Activated CD4-positive, CD25-positive, alpha-beta regulatory T cell treated with anti-CD3 and anti-CD28 coated beads, Interleukin-2, amount 50 U/mL, for 24 hours (primary cell): ENCODE results near the gene GSS.
"Not testable (repeated sequence)": the region's sequence is repeated elsewhere in the genome, so short reads cannot be mapped to it uniquely, and the experiment has no call there.

ENCODE experiments used
- ATAC-seq, 2 donors: fragments of 150-1000 bp; cut with Tn5 transposase; one replicate each; pipeline ENCODE4 v1.10.0; 2021; ENCODE audit warnings: mild to moderate bottlenecking in 1 of 2, moderate library complexity in 1 of 2

The GSS gene

DNA sequence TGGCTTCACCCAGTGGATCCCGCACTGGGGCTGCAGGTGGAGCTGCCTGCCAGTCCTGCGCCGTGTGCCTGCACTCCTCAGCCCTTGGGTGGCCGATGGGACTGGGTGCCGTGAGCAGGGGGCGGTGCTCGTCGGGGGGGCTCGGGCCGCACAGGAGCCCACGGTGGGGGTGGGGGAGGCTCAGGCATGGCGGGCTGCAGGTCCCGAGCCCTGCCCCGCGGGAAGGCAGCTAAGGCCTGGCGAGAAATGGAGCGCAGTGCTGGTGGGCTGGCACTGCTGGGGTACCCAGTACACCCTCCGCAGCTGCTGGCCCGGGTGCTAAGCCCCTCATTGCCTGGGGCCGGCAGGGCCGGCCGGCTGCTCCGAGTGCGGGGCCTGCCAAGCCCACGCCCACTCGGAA, 56.9 kb downstream of the GSS start:
- not testable (repeated sequence) for ATAC-seq

DNA sequence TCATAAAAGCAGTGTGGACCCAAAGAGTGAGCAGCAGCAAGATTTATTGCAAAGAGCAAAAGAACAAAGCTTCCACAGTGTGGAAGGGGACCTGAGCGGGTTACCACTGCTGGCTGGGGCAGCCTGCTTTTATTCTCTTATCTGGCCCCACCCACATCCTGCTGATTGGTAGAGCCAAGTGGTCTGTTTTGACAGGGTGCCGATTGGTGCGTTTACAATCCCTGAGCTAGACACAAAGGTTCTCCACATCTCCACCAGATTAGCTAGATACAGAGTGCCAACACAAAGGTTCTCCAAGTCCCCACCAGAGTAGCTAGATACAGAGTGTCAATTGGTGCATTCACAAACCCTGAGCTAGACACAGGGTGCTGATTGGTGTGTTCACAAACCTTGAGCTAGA, 57.5 kb downstream of the GSS start:
- ATAC-seq: not testable (repeated sequence)

DNA sequence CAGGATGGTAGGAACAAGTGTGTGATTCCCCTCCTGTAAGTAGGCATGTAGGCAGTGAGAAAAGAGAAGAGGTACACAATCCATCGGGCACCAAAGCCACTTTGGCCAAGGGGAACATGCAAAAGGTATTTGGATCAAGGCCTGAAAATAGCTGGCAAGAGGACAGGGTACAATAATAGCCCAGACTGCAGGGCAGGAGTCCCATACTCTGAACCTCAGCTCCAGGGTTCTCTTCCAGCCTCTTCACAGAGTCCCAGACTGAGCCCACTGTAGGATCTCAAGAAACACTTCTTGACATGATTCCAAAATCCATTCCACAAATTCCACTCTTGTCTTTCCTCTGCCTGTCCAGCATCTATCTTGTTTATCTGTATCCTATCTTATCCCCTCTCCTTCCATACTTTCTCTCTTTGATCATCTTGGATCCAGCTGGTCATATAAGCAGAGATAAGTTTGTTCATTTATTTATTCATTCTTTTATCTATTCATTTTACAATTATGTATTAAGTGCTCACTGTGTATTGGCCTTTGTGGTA, 59.5 kb downstream of the GSS start:
- no peak for ATAC-seq

DNA sequence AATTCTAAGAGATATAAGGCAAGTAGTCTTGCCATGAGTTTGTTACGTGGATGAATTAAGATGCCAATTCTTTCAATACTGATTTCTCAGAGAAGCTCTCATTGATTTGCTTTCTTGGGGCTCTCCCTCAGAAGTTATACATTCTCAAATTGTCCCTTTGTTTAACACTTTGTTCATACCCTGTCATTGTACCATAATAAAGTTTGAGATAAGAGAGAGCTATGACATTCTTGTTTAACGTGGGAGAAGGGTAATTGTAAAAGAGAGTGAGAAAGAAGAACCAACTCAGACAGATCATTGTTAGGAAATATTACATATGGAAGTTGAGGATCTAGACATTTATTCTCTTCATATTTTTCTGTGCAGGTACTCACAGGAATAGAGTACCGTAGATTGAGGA, 60.1 kb downstream of the GSS start:
- no peak for ATAC-seq

DNA sequence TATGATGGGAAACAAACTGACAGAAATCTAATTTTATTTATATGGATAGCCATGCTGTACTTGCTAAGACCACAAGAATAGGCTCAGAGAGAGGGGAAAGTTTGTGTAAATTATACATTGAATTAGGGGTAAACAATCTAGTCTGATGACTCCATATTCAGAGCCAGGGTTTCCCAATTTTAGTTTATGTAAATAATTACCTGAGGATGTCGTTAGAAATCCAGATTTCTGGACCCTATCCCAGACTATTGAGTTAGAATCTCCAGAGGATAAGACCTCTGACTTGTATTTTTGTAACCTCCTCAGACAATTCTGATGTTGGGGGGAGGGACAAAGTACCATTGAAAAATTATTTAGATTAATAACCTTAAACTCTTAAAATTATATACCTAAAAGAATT, 60.9 kb downstream of the GSS start:
- no peak for ATAC-seq

DNA sequence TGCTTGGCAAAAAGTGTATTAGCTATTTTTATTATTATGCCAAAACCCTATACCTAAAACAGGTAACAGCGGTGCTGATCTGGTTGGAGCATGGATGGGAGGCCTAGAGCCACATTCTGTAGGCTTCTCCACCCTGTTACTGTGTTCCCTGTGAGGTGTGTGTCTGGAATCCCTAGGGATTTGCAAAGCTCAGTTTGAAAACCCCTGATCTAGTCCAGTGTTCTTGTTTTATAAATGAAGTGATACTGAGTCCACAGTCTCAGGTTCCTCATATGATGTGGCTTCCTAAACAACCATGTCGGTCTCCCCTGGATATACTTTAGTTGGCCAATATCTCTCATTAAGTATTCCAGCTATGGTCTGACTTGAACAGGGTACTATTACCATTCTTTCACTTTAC, 62.9 kb downstream of the GSS start:
- no peak for ATAC-seq

DNA sequence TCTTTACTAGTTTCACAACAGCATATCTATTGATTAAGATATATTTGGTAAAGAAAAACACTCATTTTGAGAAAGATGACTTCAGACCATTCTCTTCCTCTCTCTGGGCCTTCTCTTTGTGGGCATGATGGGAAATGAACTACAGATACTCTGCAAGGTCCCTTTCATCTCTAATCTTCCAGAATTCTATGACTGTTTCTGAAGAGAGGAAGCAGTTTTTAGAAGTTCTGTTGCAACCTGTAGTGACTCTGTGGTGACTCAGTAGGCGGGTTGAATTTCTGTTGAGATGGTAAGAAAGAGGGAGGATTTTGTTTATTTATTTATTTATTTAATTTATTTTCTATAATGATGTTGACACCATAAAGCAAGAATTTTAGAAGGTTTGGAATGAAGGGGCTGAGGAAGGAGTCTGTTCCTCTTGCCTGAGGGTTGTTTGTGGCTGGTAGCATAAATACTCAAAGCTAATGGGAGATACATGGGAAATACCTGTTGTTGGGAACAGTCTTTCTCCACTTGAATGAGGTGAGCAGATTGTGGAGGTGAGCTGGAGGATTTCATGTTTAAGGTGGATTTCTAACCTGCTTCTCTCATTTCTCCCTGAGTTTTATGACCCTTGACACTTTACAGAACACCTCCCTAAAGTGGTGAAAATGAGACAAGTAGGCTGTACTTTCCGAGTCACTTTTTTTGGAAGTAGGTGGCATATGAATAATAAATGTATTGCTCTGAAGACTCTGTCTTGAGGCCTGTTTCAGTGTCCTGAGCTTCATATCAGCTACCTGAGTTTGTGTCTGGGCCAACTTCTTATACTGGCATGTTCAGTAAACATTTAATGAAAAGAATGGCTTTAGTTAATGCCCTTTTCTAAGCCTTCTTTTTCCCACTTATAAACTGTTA, 64.2 kb downstream of the GSS start:
- ATAC-seq: peak; percentile 97 to 98

DNA sequence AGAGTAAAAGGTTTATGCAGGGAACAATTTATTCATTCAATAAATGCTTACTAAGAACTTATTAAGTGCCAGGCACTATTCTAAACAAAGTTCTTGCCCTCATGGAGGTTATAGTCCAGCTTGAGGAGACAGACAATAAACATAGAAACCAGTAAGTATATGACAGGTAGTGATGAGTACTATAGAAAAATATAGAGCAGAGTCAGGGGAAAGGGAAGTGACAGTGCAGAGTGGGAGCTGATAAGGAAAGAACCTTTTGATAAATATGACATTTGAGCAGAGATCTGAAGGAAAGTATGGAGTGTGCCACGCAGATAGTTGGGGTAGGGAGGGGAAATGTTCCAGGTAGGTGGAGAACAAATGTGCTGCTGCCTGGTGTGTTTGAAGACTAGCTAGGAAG, 67.1 kb downstream of the GSS start:
- no peak for ATAC-seq

DNA sequence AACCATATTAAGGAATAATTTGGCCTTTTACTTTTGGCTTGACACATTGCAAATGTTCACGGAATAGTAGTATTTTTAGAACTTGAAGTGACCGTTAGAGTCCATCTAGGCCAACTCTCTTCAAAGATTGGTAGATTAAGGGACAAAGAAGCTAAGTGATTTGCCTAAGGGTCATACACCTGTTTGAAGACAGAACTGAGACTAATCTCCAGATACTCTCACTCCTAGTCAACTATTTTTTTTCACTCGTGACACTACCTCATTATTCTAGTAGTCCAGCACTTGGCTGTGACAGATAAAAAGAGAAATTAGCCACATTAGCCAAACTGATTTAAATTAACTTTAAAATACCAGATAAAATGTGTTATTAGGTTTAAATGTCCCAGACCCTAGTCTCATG, 68.6 kb downstream of the GSS start:
- ATAC-seq: no peak

DNA sequence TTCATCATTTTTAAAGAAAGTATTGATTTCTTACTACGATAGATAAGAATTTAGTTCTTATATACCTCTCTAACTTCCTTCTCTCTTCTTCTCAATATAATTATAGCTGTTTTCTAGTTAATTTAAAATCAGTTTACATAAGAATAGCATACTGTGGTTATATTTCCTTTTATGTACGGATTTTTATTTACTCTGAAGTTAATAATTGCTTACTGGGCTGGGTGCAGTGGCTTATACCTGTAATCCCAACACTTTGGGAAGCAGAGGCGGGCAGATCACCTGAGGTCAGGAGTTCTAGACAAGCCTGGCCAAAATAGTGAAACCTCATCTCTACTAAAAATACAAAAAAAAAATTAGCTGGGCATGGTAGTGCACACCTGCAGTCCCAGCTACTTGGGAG, 69.5 kb downstream of the GSS start:
- ATAC-seq: no peak

DNA sequence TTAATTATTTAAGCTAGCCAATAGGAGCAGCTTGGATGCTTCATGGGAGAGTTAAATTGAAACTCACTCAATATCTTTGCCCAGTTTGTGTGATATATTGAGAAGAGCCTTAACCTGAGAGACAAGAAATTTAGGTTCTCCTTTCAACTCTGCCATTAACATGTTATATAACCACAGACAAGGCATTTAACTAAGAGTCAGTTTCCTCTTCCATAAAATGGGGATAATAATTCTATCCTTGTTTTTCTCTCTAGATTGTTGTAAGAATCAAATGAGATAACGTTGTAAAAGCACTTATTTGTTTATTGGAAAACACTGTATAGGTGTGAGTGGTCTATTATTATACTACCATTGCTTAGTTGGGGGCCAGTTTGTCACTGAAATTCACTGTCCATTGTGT, 71.3 kb downstream of the GSS start:
- ATAC-seq: no peak

DNA sequence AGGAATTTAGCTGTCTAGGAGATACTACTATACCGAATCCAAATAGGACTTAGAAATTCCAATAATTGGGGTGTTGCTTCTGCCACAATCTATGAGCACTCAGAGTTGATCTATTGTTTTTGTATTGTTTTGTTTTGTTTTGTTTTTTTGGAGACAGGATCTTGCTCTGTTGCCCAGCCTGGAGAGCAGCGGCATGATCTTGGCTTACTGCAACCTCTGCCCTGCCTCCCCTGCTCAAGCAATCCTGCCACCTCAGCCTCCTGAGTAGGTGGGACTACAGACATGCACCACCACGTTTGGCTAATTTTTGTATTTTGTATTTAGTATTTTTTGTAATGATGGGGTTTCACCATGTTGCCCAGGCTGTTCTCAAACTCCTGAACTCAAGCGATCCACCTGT, 71.8 kb downstream of the GSS start:
- ATAC-seq: no peak

DNA sequence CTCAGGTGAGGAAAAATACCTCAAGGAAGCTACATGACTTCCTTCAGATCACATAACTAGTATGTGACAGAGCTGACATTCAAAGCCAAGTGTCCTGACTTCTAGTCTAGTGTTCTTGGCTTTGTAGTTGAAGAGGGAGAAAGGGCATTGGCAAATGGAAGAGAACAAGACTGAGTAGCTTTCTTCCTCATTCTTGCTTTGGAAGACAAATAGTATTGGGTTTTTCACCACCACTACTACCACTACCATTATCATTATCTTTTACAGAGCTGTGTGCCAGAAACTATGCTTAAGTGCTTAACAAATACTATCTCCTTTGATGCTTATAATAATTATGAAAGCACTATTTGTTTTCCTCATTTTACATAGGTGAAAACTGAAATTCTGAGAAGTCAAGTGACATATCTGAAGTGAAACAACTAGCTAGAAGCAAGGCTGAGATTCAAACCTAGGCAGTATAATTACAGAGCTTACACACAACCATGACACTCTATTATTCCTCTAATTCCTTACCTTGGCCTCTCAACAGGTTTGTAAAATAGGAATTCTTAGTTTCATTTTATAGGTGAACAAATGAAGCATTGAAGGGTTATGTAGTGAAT, 72.4 kb downstream of the GSS start:
- peak; percentile 51 to 53 for ATAC-seq

DNA sequence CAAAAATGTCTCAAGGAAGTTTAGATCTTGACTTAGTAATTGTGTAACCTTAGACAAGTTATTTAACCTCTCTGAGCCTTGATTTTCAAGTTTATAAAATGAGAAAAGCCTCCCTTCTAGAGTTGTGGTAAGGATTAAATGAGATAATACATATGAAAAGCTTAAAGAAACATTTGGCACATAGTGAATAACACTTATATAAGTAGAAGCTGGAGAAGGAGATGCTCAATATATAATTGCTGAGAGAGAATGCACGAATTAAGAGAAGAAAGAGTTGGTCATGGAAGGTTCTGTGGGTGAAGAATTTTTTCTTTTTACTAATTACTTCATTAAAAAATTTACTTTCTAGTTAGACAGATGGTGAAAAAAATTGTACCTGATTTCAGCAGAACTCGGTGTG, 73.9 kb downstream of the GSS start:
- ATAC-seq: no peak

DNA sequence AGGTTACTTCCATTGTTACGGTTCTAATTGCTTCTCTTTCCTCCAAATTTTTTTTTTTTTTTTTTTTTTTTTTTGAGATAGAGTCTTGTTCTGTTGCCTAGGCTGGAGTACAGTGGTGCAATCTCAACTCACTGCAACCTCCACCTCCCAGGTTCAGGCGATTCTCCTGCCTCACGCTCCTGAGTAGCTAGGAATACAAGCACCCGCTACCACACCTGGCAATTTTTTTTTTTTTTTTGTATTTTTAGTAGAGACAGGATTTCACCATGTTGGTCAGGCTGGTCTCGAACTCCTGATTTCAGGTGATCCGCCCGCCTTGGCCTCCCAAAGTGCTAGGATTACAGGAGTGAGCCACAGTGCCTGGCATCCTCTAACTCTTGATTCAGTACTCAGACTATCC, 74.6 kb downstream of the GSS start:
- ATAC-seq: not testable (repeated sequence)

DNA sequence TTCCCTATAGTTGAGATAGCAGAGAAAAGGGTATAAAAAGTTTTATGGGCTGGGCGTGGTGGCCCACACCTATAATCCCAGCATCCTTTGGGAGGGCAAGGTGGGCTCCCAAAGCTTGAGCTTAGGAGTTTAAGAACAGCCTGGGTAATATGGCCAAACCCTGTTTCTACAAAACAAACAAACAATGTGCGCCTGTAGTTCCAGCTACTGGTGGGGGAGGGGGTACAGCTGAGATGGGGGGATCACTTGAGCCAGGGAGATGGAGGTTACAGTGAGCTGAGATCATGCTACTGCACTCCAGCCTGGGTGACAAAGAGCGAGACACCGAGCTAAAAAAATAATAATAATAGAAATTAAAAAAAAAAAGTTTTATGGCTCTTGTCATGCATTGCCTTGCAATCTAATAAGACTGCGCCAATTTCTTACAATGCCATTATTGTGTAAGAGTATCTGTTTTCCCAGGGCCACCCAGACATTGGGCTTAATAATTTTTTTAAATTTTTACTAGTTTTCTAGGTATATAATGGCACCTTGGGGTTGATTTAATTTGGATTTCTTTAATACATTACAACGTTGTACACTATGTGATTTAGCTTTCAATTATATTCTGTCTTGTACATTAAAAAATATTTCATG, 75.3 kb downstream of the GSS start:
- ATAC-seq: no peak
